SK-N-SH treated with all-trans-retinoic acid at 6 μM for 48 hours (cell line): Measurements from ENCODE around the gene RAD23A.

Experiments
- ATAC-seq: fragments of 200-7000 bp; cut with Tn5 transposase; 3 replicates; pipeline ENCODE4 v1.9.1; 2020; ENCODE audit warnings: mild to moderate bottlenecking, moderate library complexity
- ARNTL ChIP-seq: fragments of 450-650 bp; formaldehyde crosslinking; IDR thresholded peaks from 2 replicates; pipeline ENCODE4 v1.5.0; 2020; ENCODE audit warnings: low read depth, mild to moderate bottlenecking, moderate library complexity, borderline replicate concordance
- BACH2 ChIP-seq: fragments of 250-450 bp; sonication (Bioruptor Pico); IDR thresholded peaks from 2 replicates; pipeline ENCODE4 v1.9.0; 2021; ENCODE audit warnings: mild to moderate bottlenecking, borderline replicate concordance
- CREB5 ChIP-seq: fragments of 250-450 bp; sonication (Bioruptor Pico); IDR thresholded peaks from 2 replicates; pipeline ENCODE4 v1.5.1; 2020; ENCODE audit warnings: low read depth, mild to moderate bottlenecking, moderate library complexity
- CSDC2 ChIP-seq: fragments of 250-450 bp; sonication (Bioruptor Pico); IDR thresholded peaks from 2 replicates; pipeline ENCODE4 v1.5.0; 2020; ENCODE audit warnings: mild to moderate bottlenecking, moderate library complexity
- ESRRG ChIP-seq: fragments of 250-450 bp; sonication (Bioruptor Pico); IDR thresholded peaks from 2 replicates; pipeline ENCODE4 v1.6.1; 2021; ENCODE audit warnings: mild to moderate bottlenecking
- GLIS3 ChIP-seq: fragments of 250-450 bp; sonication (Bioruptor Pico); IDR thresholded peaks from 2 replicates; pipeline ENCODE4 v1.5.0; 2020; ENCODE audit warnings: mild to moderate bottlenecking, moderate library complexity
- OSR1 ChIP-seq: fragments of 250-450 bp; sonication (Bioruptor Pico); IDR thresholded peaks from 2 replicates; pipeline ENCODE4 v1.8.0; 2022; ENCODE audit warnings: moderate library complexity, mild to moderate bottlenecking, inconsistent platforms
- PATZ1 ChIP-seq: fragments of 250-450 bp; sonication (Bioruptor Pico); IDR thresholded peaks from 2 replicates; pipeline ENCODE4 v1.8.0; 2020; ENCODE audit warnings: mild to moderate bottlenecking, moderate library complexity, borderline replicate concordance
- POU6F1 ChIP-seq: fragments of 250-450 bp; sonication (Bioruptor Pico); IDR thresholded peaks from 2 replicates; pipeline ENCODE4 v1.8.0; 2021; ENCODE audit warnings: low read depth, mild to moderate bottlenecking, moderate library complexity, borderline replicate concordance
- PPARA ChIP-seq: fragments of 250-450 bp; sonication (Bioruptor Pico); IDR thresholded peaks from 2 replicates; pipeline ENCODE4 v1.5.0; 2020; ENCODE audit warnings: mild to moderate bottlenecking, borderline replicate concordance
- RARB ChIP-seq: fragments of 250-450 bp; sonication (Bioruptor Pico); IDR thresholded peaks from 2 replicates; pipeline ENCODE4 v1.8.0; 2021; ENCODE audit warnings: mild to moderate bottlenecking, moderate library complexity
- SNAI2 ChIP-seq: fragments of 250-450 bp; sonication (Bioruptor Pico); IDR thresholded peaks from 2 replicates; pipeline ENCODE4 v1.5.0; 2020; ENCODE audit warnings: mild to moderate bottlenecking, moderate library complexity
- TCF4 ChIP-seq: fragments of 250-450 bp; sonication (Bioruptor Pico); IDR thresholded peaks from 2 replicates; pipeline ENCODE4 v1.8.0; 2021; ENCODE audit warnings: mild to moderate bottlenecking, moderate library complexity, borderline replicate concordance
- TOX ChIP-seq: fragments of 250-450 bp; sonication (Bioruptor Pico); IDR thresholded peaks from 2 replicates; pipeline ENCODE4 v1.8.0; 2021; ENCODE audit warnings: mild to moderate bottlenecking, moderate library complexity, borderline replicate concordance
- TSHZ2 ChIP-seq: fragments of 250-450 bp; sonication (Bioruptor Pico); IDR thresholded peaks from 2 replicates; pipeline ENCODE4 v1.5.0; 2020; ENCODE audit warnings: mild to moderate bottlenecking, moderate library complexity
- ZC3H10 ChIP-seq: fragments of 250-450 bp; sonication (Bioruptor Pico); IDR thresholded peaks from 2 replicates; pipeline ENCODE4 v1.5.1; 2021; ENCODE audit warnings: mild to moderate bottlenecking, moderate library complexity
- ZFP3 ChIP-seq: fragments of 250-450 bp; sonication (Bioruptor Pico); IDR thresholded peaks from 2 replicates; pipeline ENCODE4 v1.5.0; 2020; ENCODE audit warnings: mild to moderate bottlenecking, moderate library complexity
- ZNF565 ChIP-seq: fragments of 450-650 bp; formaldehyde crosslinking; conservative IDR thresholded peaks from 2 replicates; pipeline ENCODE4 v1.5.0; 2020; ENCODE audit warnings: low read depth, mild to moderate bottlenecking, moderate library complexity
- ZNF70 ChIP-seq: fragments of 450-650 bp; formaldehyde crosslinking; IDR thresholded peaks from 2 replicates; pipeline ENCODE4 v1.5.0; 2020; ENCODE audit warnings: mild to moderate bottlenecking, moderate library complexity
- ZNF8 ChIP-seq: fragments of 450-650 bp; formaldehyde crosslinking; IDR thresholded peaks from 2 replicates; pipeline ENCODE4 v1.5.0; 2020; ENCODE audit warnings: mild to moderate bottlenecking, moderate library complexity

Gene RAD23A

GRCh38 chr19:12991296-12991695 is 45.6 kb downstream of the RAD23A start:
- ATAC-seq, result no peak
- TF ChIP-seq TSHZ2 (CRISPR knock-in tag) (no peak), ZNF8 (no peak), ESRRG (no peak)

DNA sequence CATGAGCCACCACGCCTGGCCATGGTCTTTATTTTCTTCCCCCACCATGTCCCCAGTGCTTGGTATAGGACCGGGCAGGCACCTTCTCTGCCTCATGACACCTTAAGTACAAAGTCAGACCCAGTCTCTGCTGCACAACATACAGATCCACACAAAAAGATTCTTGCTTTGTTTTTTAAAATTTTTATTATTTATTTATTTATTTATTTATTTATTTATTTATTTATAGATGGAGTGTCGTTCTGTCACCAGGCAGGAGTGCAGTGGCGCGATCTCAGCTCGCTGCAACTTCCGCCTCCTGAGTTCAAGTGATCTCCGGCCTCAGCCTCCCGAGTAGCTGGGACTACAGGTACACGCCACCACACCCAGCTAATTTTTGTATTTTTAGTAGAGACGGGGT is 47.1 kb downstream of the RAD23A start:
- no peak for ATAC-seq

DNA sequence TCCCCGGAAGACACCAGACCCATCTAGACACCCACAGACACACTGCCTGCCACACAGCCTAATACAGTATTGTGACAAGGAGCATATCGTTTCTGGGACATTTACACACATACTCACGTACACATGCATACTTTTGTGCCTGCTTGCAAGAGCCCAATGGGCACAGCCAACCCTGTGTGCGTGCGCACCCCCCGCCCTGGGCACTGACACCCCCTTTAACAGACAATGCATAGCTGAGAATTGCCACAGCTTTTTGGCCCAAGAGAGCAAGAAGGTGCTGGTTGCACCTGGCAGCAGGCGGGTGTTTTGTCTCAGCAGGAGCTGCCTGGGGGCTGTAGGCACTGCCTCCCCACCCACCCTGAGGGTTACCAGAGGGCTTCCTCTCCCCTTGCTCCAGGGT is 47.9 kb downstream of the RAD23A start:
- TF ChIP-seq GLIS3 (CRISPR knock-in tag) (no peak), CREB5 (CRISPR knock-in tag) (no peak), ARNTL (CRISPR knock-in tag) (no peak), ZFP3 (CRISPR knock-in tag) (no peak)
- ATAC-seq, result no peak

More for the DNA sequence above, 47.1 kb downstream of the RAD23A start:
- TF ChIP-seq ARNTL (CRISPR knock-in tag) (no peak), ZC3H10 (CRISPR knock-in tag) (no peak), CREB5 (CRISPR knock-in tag) (no peak), TOX (CRISPR knock-in tag) (no peak), SNAI2 (CRISPR knock-in tag) (no peak), GLIS3 (CRISPR knock-in tag) (no peak), OSR1 (CRISPR knock-in tag) (no peak), TCF4 (no peak), POU6F1 (CRISPR knock-in tag) (no peak), RARB (CRISPR knock-in tag) (no peak), BACH2 (no peak), PATZ1 (CRISPR knock-in tag) (no peak), PPARA (CRISPR knock-in tag) (no peak), CSDC2 (no peak), ZNF70 (CRISPR knock-in tag) (no peak), ESRRG (no peak), ZFP3 (CRISPR knock-in tag) (no peak), ZNF565 (CRISPR knock-in tag) (no peak), ZNF8 (no peak)
